ENCODE data around the gene CELF1. TPM values are rescaled to one million over a fixed set of nuclear protein-coding genes. Genes with fewer than 3 reads are reported as not detected.

Gene CELF1
- total and polyA plus RNA-seq, 2 of the 13 experiments (the other 11 are each of a cell fraction or from before 2014, with no cell fraction given): 69.0 to 80.1 TPM

DNA sequence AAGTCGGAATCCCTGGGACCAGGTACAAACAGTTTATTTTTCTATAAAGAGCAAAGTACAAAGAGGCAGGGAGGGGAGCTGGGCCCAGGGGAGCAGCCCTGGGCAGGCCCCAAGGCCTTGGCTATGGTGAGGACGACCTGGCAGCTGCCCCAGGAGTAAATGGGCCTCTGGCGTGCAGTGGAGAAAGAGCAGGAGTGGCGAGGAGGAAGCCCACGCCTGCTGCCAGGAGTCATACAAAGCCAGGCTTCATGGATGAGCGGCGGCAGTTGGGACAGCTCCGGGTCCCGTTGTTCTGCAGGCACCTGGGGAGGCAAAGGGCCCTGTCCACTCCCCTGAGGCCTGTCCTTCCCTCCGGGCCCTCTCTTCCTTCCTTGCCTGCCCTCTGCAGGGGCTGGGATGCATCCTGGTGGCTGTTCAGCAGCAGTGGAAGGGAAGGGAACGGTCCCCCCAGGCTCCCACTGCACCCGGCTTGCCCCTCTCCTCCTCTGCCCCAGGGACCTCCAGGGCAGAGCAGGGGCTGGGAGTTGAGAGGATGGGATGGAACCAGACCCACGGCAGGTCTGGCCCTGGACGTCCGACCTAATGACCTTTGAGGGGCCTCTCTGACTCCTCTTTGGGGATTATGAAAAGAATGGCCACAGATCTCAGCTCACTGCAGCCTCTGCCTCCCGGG, 115.0 kb downstream of the CELF1 start (continued):
- TF ChIP-seq ZSCAN5A (CRISPR knock-in tag; IDR thresholded peaks at IDR 0.05; ENCODE audit: borderline replicate concordance) (0 out of 2 replicates have a peak, but pooled peaks have one; percentile 56), ZNF563 (CRISPR knock-in tag; IDR thresholded peaks at IDR 0.05) (peak; percentile 70), SPEN (CRISPR knock-in tag; IDR thresholded peaks at IDR 0.05; ENCODE audit: low read depth) (peak; percentile 94), HNRNPLL (IDR thresholded peaks at IDR 0.05; ENCODE audit: low read depth, low read length, poor library complexity, severe bottlenecking) (peak; percentile 17), SRSF1 (optimal IDR thresholded peaks at IDR 0.05; ENCODE audit: low read depth, low read length) (peak; percentile 31), PHF8 (CRISPR knock-in tag; IDR thresholded peaks at IDR 0.05) (peak; percentile 73), TARDBP (CRISPR knock-in tag; IDR thresholded peaks at IDR 0.05) (peak; percentile 46; the same call in 1 of the 2 replicates), POLR2AphosphoS5 (IDR thresholded peaks at IDR 0.05; ENCODE audit: low read depth, low read length) (peak; percentile 65), SAP130 (CRISPR knock-in tag; IDR thresholded peaks at IDR 0.05; ENCODE audit: low read depth) (peak; percentile 68), NCOA2 (CRISPR knock-in tag; IDR thresholded peaks at IDR 0.05) (peak; percentile 56; the same call in 1 of the 2 replicates), ZNF253 (CRISPR knock-in tag; IDR thresholded peaks at IDR 0.05; ENCODE audit: borderline replicate concordance) (no peak), MXI1 (IDR thresholded peaks at IDR 0.05; ENCODE audit: borderline replicate concordance, low read depth, low read length) (0 out of 3 replicates have a peak, but pooled peaks have one; percentile 28), ZNF607 (CRISPR knock-in tag; IDR thresholded peaks at IDR 0.05; ENCODE audit: borderline replicate concordance) (0 out of 2 replicates have a peak, but pooled peaks have one; percentile 53), TBX2 (CRISPR knock-in tag; IDR thresholded peaks at IDR 0.05; ENCODE audit: borderline replicate concordance) (peak; percentile 25; the same call in 1 of the 2 replicates), ZBED4 (CRISPR knock-in tag; IDR thresholded peaks at IDR 0.05; ENCODE audit: borderline replicate concordance) (peak; percentile 75; the same call in 1 of the 2 replicates), NR2F6 (IDR thresholded peaks at IDR 0.05) (peak; percentile 74), NR2F6 (CRISPR knock-in tag; IDR thresholded peaks at IDR 0.05) (peak; percentile 72), SALL1 (CRISPR knock-in tag; IDR thresholded peaks at IDR 0.05) (peak; percentile 83), EEA1 (CRISPR knock-in tag; IDR thresholded peaks at IDR 0.05; ENCODE audit: borderline replicate concordance) (0 out of 2 replicates have a peak, but pooled peaks have one; percentile 54), ZNF770 (CRISPR knock-in tag; IDR thresholded peaks at IDR 0.05) (peak; percentile 82; the same call in 1 of the 2 replicates), JARID2 (CRISPR knock-in tag; IDR thresholded peaks at IDR 0.05; ENCODE audit: insufficient replicate concordance) (peak; percentile 23)
